NCI-H82 treated with DMSO at 0.1 percent for 48 hours (cell line): ENCODE data around the gene UBN2.

Experiments
- DNase-seq: peaks from one replicate; lab custom pipeline; 2025; ENCODE audit not compliant: unreplicated experiment; lab: John Stamatoyannopoulos, UW

The UBN2 gene

DNA sequence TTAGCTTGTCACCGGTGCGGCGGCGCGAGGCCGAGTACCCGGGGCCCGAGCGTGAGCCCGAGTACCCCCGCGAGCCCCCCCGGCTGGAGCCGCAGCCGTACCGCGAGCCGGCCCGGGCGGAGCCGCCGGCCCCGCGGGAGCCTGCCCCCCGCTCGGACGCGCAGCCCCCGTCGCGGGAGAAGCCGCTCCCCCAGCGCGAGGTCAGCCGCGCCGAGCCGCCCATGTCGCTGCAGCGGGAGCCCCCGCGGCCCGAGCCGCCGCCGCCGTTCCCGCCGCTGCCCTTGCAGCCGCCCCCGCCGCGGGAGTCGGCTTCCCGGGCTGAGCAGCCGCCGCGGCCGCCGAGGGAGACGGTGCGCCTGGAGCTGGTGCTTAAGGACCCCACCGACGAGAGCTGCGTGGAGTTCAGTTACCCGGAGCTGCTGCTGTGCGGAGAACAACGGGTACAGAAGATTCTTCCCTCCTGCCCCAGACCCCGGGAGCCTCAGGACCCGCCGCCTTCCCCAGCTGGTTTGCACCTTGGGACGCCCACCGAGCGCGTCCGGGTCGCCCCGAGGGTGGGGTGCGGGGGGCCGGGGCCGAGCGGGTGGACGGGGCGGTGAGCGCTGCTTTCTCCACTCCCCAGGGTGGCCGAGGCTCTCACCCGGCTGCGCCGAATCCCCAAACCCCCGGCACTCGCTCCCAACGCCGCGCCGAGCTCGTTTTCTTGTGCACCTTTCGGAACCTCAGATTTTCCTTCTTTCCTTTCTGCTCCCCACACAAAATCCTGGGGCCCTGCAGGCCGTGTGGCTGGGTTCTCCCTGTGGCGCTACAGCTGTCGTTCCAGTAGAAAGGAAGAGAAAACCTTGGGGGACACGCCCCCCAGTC lies 708 bp downstream of the UBN2 start:
- no peak for DNase-seq

DNA sequence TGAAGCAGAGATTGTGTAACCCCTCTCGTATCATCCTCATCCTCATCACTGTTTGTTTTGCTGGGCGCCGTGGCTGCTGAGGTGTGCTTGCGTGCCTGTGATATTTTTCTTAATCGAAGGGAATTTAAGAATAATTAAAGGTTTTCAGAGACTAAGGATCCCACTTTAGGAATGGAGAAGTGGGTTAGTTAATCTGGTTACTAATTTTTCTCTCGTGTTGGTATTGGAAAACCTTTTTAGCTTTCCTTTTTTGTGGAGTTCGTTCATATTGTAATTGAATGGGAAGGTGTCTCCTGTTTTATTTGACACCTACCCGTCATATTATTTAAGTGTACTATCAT lies 1.3 kb downstream of the UBN2 start:
- no peak for DNase-seq

DNA sequence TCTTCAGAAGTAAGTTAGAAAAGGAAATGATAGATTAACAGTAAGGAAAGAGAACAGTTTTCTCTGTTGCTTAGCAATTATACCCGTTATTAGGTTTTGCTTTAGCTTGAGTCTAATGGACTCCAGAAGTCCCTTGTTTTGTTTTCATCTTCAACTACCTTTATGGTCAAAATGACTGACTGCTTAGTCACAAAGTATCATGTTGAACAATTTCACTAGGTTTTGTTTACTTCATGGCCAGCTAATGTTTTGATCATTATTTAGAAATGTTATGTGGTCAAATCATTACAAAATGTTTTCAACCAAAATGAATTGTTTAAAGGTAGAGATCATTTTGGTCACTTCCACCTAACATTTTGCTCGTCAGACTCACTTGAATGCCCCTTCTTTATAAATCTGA lies 1.9 kb downstream of the UBN2 start:
- DNase-seq: no peak

DNA sequence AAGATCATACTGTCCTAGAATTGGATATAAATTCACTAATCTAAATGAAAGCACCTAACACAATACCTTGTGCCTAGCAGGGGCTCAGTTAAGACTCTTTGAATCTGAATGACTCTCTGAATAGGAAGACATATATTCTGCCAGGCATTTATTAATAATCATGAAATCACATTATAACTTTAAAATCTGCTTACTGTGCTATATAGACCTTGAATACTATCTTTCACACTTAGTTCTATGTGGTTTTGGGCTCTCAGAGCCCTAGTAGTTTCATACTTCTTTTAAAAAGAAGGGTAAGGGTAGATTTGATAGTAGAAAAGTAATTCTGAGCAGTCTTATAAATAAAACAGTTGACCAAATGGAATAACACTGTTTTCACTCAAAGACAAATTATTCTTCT lies 10.2 kb downstream of the UBN2 start:
- DNase-seq: no peak

DNA sequence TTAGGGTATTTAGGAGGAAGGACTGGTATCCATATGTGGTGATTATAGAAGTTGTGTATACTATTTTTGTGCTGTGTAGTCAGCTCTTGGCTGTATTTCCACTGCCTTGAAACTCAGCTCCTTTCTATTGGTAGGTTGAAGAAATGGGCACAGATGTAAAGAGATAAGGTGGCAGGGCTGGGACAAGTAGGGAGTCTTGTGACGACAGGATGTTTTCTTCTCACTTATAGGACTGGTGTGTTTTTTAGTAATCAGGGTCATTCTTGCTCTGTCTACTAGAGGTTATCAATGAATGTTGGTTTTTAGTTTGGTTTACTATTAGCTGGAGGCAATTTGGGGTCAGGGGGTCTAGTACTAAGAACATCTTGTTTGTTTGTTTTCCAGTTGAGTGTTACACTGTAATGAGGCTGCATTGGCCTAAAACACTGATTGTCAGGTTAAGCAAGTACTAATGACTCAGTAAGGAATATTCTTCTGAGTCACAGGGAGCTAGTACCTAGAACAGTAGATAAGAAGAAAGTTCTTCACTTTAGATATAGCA lies 11.8 kb downstream of the UBN2 start:
- no peak for DNase-seq

DNA sequence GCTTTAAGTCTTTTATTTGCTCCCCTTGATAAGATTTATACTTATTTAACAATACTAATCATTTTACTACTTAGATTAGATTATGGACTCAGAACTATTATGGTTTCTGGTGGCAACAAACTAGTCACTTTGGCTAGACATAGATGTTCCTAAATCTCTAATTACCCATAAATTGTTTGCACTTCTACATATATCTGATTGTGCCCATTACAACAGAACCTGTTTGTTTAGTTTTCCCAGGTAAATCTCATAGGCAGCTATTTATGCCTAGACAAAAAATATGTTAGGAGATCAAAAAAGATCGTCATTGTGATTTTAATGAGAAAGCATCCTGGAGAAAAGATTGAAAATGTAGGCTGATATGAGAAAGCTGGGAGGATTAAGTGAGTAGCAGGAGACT lies 14.4 kb downstream of the UBN2 start:
- no peak for DNase-seq

DNA sequence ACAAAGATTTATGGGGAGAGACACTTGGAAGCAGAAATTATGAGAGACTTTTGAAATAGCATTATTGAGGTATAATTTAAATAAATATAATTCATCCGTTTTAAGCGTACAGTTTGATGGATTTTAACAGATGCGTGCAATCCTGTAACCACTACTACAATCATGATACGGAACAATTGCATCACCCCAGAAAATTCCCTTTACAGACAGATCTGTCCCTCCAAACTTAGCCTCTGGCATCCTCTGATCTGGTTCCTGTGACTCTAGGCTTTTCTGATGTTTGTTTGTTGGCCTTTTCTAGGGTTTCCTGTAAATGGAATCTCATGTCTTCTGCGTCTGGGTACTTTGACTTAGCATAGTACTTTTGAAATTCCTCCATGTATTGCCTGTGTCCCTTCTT lies 15.5 kb downstream of the UBN2 start:
- DNase-seq: no peak

DNA sequence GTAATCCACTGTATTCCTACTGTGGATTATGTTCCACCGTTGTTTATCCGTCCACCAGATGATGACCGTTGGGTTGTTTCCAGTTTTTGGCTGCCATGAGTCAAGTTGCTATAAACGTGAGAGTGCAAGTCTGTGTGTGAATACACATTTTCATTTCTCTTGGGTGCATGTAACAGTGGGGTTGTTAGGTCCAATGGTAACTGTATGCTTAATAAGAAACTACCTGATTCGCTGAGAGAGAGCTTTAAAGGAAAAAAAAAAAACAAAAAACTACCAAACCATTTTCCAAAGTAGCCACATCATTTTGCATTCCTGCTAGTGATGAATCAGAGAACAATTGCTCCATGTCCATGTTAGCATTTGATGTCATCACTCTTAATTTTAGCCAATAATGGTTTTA lies 15.9 kb downstream of the UBN2 start:
- no peak for DNase-seq

DNA sequence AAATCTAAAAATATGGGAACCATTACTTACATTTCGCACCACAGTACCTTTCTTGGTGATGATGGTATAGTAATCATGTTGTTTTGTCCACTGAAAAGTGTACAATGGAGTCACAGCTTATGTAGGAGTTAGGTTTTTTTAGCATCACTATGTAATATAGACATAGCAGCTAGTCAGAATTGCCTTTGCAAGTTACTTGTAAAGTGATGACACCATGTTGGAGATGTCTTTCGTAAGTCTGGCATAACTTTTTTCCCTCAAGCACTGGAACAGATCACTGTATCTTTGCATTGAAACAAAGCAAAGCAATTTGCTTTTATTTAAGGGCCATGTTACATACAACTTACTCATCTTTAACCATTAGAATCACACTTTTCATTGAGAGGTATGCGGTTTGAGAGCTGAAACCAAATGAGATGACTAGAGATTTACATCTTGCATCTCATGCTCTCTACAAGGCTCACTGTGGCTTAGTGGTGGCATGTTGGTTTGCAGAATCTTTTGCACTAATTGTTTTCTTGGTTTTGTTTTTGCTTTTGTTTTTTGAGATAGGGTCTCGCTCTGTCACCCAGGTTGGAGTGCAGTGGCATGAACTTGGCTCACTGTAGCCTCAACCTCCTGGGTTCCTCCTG lies 18.3 kb downstream of the UBN2 start:
- no peak for DNase-seq

DNA sequence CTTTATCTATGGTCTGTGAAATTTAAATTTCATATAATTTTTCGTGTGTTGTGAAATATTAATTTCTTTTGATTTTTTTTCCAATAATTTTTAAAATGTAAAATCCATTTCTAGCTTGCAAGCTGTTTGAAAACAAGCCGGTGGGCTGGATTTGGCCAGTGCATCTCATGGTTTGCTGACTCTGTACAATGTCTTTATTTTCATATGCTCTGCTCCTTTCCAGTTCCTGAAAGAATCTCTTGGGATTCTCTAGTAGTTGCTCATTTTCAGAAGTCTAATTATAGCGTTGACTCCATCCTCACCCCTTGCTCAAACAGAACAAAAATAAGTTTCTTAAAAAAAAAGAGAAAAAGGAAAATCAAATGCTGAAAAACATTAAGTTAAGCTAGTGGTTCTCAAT lies 21.4 kb downstream of the UBN2 start:
- no peak for DNase-seq

DNA sequence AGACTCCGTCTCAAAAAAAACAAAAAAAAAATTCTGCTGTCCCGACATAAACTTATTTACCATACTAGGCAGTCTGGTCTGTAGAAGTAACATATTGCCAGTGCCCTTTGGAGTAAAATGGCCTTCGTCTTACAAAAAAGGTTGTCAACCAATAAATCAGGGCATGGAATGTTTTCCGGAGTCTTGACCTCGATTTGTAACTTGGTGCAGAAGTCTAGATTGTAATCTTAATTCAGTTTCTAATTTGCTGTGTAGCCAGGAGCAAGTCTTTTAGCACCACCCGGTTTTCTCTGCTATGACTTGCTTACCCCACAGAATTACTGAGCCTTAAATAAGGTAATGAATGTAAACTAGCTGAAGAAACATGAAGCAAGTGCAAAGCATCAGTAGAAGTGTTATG lies 23.2 kb downstream of the UBN2 start:
- DNase-seq: no peak

DNA sequence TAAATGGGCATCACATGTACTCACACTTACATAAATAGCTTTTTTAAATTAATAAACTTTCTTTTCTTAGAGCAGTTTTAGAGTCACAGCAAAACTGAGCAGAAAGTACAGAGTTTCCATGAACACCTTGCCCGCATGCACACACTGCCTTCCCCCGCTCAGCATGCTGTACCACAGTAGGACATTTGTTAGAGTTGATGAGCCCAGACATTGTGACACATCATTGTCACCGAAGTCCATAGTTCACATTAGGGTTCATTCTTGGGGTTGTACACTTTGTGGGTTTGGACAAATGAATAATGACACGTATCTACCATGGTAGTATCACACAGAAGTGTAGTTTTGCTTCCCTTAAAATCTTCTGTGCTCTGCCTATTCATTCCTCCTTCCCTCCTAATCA lies 23.7 kb downstream of the UBN2 start:
- no peak for DNase-seq

DNA sequence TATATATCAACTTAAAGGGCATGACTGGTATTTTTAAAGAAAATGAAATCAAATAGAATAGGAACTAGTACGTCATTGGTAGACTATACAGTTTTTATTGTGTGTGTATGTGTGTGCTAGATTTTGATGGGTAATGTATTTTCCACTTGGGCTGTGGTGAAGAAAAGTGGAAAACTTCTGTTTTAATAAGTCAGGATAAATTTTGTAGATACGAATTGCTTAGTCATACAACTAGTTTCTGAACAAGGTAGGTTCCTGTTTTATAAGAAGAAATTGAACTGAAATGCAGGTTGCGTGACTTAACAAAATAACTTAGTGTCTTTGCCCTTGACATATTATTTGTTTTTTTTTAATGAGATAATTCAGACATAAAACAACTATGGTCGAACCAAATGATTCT lies 24.3 kb downstream of the UBN2 start:
- no peak for DNase-seq

DNA sequence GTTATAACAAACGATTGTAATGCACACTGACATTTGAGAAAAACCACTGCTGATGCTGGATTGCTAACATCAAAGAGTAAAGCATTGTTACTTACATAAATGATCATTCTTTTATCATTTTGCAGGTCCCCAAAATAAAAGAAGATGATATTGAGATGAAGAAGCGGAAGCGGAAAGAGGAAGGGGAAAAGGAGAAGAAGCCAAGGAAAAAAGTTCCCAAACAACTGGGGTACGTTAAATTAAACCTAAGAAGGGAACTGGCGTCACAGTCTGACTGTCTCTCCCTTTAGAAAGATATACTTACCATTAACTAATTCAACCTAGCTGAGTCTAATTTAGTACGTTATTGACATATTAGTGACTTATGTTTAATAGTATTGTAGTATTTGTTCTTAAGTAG lies 28.1 kb downstream of the UBN2 start:
- DNase-seq: no peak

DNA sequence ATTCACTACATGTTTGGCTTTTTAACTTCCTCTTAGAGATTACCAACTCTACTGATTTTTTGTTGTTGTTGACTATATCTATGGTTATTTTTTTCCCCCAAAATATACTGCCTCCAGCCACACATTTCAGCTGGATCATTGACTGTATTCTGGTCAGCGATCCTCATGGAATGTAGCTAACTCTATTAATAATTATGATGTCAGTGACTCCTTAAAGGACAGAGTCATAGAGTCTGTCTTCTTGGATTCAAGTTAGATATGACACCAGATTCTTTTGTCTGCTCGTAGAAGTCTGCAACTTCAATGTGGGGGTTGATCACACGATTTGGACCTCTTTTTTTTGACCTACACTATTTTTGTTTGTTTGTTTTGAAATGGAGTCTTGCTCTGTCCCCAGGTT lies 33.2 kb downstream of the UBN2 start:
- DNase-seq: no peak

DNA sequence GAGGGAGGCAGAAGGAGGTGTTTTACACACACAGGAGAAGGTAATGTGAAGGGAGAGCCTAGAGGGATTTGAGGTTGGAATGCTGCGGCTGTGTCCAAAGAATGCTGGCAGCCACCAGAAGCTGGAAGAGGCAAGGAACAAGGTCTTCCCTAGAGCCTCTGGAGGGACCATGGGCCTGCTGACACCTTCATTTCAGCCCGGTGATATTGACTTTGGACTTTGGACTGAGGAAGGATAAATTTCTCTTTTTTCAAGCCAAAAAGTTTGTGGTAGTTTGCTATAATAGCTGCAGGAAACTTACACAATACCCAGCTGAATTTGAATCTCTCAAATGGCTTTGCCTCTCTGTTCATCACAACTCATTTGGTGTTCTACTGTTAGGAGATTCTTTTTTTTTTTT lies 34.6 kb downstream of the UBN2 start:
- no peak for DNase-seq

DNA sequence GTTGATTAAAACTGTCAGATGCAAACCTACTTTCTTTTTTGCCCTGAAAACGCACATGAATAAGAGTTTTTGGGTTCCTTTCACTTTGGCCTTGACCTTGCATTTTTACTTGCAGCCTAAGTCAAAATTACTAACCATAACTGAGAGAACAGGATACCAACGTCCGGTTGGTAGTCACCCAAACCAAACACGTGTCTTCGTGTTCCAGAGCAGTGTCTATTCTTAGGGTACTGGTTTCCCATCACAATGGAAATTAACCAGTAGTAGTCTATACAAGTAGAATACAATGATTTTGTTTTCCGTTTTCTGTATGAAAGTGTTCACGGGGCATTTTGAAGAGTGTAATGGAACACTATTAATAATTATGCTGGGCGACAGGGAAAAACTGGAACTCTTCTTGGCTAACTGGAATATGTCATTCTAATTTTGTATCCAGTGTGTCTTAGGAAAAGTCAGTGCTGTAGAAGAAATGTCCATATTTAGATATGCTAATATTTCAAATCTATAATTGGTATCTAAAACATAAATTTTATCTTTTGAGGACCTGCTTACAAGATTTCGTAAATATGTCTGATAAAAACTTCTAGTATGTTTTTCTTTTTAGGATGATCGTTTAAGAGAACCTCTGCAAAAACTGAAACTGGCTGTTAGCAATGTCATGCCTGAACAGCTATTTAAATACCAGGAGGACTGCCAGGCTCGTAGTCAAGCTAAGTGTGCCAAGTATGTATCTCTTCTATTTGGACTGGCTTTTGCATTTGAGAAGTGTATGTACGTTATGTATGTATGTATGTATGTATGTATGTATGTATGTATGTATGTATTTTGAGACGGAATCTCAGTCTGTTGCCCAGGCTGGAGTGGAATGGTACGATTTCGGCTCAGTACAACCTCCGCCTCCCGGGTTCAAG lies 40.9 kb downstream of the UBN2 start:
- DNase-seq: no peak

DNA sequence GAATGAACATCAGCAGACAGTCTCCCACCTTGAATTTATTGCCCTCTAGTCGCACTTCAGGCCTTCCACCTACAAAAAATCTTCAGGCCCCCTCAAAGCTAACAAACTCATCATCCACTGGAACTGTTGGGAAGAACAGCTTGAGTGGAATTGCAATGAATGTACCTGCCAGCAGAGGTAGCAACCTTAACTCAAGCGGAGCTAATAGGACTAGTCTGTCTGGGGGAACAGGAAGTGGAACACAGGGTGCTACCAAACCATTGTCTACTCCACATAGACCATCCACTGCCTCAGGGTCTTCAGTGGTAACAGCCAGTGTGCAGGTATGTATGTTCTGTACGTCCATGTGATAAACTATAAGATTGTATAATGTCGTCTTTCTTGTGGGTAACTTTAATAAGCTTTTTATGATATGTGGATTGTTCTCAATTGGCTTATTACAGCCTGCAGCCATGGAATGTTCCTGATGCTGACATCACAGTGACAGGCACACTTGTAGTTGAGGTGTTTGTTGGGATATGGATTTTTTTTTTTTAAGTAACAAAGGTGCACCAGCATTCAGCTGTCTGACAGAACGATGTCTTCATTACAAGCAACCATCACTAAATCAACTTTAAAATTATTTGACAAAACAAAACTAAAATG lies 53.3 kb downstream of the UBN2 start:
- no peak for DNase-seq

DNA sequence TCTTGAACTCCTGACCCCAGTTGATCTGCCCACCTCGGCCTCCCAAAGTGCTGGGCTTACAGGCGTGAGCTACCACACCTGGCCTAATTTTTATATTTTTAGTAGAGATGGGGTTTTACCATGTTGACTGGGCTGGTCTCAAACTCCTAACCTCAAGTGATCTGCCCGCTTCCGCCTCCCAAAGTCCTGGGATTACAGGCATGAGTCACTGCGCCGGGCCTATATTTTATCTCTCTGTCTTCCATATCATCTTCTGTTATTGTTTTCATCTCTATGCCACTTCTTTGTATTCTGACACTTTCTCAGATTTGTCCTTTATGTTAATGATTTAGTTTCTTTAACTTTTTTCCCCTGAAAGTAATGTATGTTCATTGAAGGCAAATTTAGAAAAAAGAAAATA lies 55.1 kb downstream of the UBN2 start:
- no peak for DNase-seq

DNA sequence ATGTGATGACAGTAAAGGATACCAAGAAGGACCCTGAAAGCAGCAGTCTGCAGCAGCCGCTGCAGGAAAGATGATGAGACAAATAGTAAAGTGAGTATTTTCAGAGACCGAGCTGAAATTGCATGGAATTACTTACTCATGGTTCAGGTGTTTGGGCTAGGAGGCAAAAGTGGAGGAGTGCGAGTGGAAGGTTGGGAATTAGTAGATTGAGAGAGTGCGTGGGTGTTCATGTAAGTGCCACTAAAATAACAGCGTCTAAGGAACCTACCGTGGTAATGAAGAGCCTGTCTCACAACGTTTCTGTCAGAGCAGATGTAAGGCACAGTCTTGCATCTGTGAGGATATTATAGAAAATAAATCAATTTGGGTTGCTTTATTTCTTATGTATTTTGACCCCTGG lies 61.8 kb downstream of the UBN2 start:
- DNase-seq: no peak

DNA sequence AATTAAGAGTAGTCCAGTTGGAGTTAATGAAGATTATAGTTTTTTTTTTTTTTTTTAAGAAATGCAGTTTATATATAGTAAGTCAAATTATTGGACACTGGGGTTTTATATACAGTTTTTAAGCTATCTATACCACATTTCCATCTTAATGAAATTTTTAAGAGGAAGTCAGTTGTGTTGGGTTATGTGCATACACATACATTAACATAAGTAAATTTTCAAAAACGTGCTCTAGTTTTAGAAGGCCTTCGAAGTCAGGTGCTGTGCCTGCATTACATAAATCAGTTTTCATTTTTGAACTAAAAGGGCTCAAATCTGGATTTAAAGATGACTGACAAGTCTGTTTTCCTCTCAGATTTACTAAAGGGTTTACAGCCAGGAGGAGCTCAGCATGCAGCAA lies 62.5 kb downstream of the UBN2 start:
- DNase-seq: peak; percentile 2
